NCI-H146 treated with DMSO at 0.1 percent for 48 hours (cell line): ENCODE measurements around the gene MTX3.

Experiments
- DNase-seq: peaks from one replicate; lab custom pipeline; 2025; ENCODE audit not compliant: unreplicated experiment; lab: John Stamatoyannopoulos, UW

Gene MTX3

GRCh38 chr5:79936646-79937216, 54.3 kb downstream of the MTX3 start:
- no peak for DNase-seq

DNA sequence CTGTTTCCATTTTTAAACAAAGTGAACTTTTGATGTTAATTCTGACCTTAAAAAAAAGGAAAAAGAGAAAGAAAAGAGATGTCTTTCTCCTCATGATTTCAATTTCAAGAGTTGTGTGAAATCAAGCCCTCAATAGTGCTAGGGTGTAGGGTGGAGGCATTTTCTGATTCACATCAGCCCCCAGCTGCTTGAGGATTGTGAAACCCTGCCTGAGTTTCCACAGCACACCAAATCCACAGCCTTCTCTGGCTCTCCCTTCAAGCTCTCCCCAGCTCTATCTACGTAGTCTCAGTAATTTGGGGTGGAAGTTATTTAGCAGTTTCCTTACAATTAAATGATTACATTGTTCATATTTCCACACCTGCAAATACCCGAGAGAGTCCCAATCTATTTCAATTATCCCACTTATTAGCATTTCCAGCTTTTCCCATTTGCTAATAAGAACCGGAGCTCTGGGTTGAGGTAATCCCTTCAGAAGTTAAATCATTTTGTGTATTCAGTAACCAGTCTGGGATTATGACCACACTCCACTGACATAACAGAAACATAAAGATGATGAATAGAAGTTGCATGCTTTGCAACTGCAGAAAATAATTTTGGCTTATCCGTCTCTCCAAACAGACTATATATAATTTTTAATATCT, 54.9 kb downstream of the MTX3 start:
- DNase-seq = no peak

GRCh38 chr5:79934681-79935080, 56.4 kb downstream of the MTX3 start:
- DNase-seq = no peak

DNA sequence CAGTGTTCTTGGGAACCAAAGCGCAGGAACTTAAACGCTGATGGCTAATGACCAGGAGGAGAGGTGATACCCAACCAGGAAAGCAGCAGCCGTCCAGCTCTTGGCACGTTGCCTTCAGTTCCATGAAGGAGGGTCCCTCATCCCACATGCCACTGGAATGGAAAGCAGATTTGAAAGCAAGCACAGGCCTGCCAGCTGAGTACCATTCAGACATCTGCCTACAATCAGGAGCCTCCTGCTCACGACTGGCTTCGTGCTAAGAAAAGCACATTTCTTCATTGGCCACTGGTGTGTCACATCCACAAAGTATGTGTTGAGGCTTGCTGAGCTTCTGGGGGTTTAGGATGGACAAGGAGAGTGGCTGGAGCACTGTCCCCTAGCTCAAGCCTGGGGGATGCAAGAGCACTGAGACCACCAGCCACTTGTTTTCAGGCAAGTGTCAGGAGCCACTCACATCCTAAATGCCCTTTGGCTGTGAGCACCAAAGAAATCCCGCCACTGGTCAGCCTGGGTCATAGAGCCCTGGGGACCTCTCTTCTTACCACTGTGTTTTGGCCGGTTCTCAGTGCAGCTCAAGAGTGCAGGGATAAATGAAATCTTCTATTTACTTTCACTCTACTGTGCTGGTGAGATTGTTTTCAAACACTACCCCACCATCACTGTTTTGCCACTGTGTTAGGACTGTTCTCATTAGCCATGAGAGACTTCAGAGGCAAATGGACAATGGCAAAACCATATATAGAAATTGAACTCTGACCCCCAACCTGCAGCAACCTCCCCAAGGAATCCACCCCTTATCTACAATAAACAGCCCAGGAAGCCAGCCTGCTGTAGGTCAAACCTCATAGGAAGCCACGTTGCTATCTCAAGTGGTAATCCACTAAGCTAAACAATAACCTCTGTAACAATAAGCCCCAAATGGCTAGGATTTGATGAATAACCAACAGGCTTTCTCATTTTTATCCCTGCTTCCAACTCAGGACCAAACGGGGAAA, 58.3 kb downstream of the MTX3 start:
- DNase-seq = no peak

DNA sequence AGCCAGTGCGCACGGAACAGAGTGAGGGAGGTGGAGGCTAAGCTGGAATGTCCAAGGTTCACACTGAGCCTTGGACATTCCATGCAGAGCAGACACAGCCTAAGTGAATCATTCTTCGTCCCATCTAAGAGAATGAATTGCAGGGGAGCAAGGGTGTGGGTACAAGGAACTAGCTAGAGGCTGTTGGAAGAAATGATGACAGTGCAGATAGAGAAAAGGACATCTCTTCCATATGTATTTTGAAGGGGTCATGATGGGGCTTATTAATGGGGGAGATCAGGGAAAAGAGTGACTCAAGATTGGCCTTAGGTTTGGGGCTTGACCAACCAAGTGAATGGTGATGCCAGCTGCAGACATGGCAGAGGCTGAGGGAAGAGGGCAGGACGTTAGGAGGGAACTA, 59.2 kb downstream of the MTX3 start:
- DNase-seq = no peak

DNA sequence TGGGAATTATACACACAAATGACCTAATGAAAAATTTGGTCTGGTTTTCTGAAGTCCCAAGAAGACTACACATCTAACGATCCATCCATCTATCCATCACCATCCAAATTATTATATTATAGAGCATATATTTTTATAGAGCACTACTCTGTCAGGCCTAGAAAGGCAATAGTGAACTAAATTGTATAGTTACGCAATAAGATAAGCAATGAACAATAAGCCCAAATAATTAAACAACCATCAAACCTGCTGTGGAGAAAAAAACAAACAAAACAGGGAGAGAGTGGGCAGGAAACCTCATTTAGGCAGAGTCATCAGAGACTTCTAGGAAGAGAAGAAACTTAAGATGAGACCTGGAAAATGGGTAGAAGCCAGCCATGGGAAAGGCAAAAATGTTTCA, 59.7 kb downstream of the MTX3 start:
- DNase-seq = no peak

- DNase-seq = no peak
Observed at GRCh38 chr5:79929095-79929494, 62.0 kb downstream of the MTX3 start.
